Small intestine (tissue), 7 donors: ENCODE data around the gene NYAP2. TPM values are rescaled to one million over a fixed set of nuclear protein-coding genes. Genes with fewer than 3 reads are reported as not detected.
A peak's percentile ranks its signal among the peaks of the same experiment; 100 is the strongest.

Experiments used
- DNase-seq, 2 donors: peaks; one replicate each; pipeline versions ENCODE4 v3.0.0 to v3.0.0-alpha.2; 2013
- FAIRE-seq: peaks from 2 replicates; lab custom pipeline; 2012; peaks lifted over from hg19 to GRCh38; lab: Jason Lieb, UNC
- H3K27ac ChIP-seq, 3 donors: one replicate each; pipeline ENCODE4 v1.5.1; 2013; ENCODE audit warnings: low read length in 2 of 3, mild to moderate bottlenecking in 2 of 3, control low read depth in 1 of 3, inconsistent platforms in 1 of 3, low read depth in 1 of 3, moderate library complexity in 1 of 3
- H3K27me3 ChIP-seq, 3 donors: one replicate each; pipeline ENCODE4 v1.6.1; 2013; ENCODE audit warnings: low read length in 3 of 3, inconsistent platforms in 1 of 3; ENCODE audit not compliant: control insufficient read depth in 3 of 3, insufficient read depth in 3 of 3
- H3K36me3 ChIP-seq, 3 donors: one replicate each; pipeline ENCODE4 v1.6.1; 2013; ENCODE audit warnings: low read length in 3 of 3, inconsistent platforms in 1 of 3, low read depth in 1 of 3, mild to moderate bottlenecking in 1 of 3, moderate library complexity in 1 of 3; ENCODE audit not compliant: control insufficient read depth in 3 of 3, insufficient read depth in 2 of 3
- H3K4me1 ChIP-seq, 3 donors: one replicate each; pipeline ENCODE4 v1.6.1; 2013; ENCODE audit warnings: low read length in 2 of 3, inconsistent platforms in 1 of 3, low read depth in 1 of 3, mild to moderate bottlenecking in 1 of 3, moderate library complexity in 1 of 3; ENCODE audit not compliant: control insufficient read depth in 3 of 3, insufficient read depth in 2 of 3
- H3K4me3 ChIP-seq, 3 donors: one replicate each; pipeline ENCODE4 v1.5.1; 2013; ENCODE audit warnings: low read length in 3 of 3, control low read depth in 1 of 3, inconsistent platforms in 1 of 3, low read depth in 1 of 3, mild to moderate bottlenecking in 1 of 3, moderate library complexity in 1 of 3
- H3K9me3 ChIP-seq, 2 donors: one replicate each; pipeline ENCODE4 v1.6.1; 2013; ENCODE audit warnings: low read depth in 1 of 2, low read length in 1 of 2; ENCODE audit not compliant: control insufficient read depth in 2 of 2, insufficient read depth in 1 of 2
- WGBS, 3 donors: extraction: QIAGEN DNeasy Blood & Tissue Kit; methylation state at CpG; one replicate each; pipeline ENCODE4 v1.1.7; 2013; 5-methylcytosine and 5-hydroxymethylcytosine counted together
- polyA plus RNA-seq, 4 donors: library from polyadenylated mRNA; stranded (reverse) in 3 of 4; unstranded in 1 of 4; fragments of 200-250 nt in 3 of 4; fragments of 120-200 nt in 1 of 4; gene quantifications; one replicate each; pipeline versions ENCODE4 v1.2.1 to v1.2.3, GENCODE V29; 2013
- donor health status: healthy with polysubstance abuse.
- donor health status: control.
- donor health status: control.
- donor health status: Bipolar disorder and iron deficiency.
- donor health status: healthy.

NYAP2 gene
- polyA plus RNA-seq, 4 donors, result 0.07 to 0.12 TPM; not detected in 2

- WGBS, 3 donors, result 88 to 92% (median 90%) methylated on average over 2 of the region's 2 CpGs
- Histone ChIP-seq H3K27ac (no peak overlapping the region), H3K9me3 (no peaks in the 10 kb centered on the region), H3K4me1 (no peaks in the 10 kb centered on the region), H3K27me3 (no peaks in the 10 kb centered on the region), H3K4me3 (no peak overlapping the region), H3K36me3 (no peaks in the 10 kb centered on the region)
- DNase-seq, result no peak
- FAIRE-seq, result no peak
Measured at GRCh38 chr2:225415341-225415740, 15.8 kb downstream of the NYAP2 start.

- Histone ChIP-seq H3K36me3 (no peaks in the 10 kb centered on the region), H3K27ac (no peak overlapping the region), H3K27me3 (no peaks in the 10 kb centered on the region), H3K9me3 (no peaks in the 10 kb centered on the region), H3K4me3 (no peak overlapping the region), H3K4me1 (no peaks in the 10 kb centered on the region)
- FAIRE-seq (no peak), DNase-seq (no peak)
- 15 to 52% (median 21%) methylated on average over 2 of the region's 2 CpGs for WGBS, 3 donors
Measured at GRCh38 chr2:225415792-225416191, 16.3 kb downstream of the NYAP2 start.

GRCh38 chr2:225416616-225417367 lies 17.3 kb downstream of the NYAP2 start:
- DNase-seq (no peak), FAIRE-seq (no peak)
- H3K27me3 ChIP-seq, result no peaks in the 10 kb centered on the region
- H3K27ac ChIP-seq, result no peak overlapping the region
- WGBS, 3 donors, result 76 to 83% (median 77%) methylated on average over 3 of the region's 3 CpGs
- no peaks in the 10 kb centered on the region for H3K36me3 ChIP-seq
- no peak overlapping the region for H3K4me3 ChIP-seq
- H3K9me3 ChIP-seq, result no peaks in the 10 kb centered on the region
- H3K4me1 ChIP-seq, result no peaks in the 10 kb centered on the region

GRCh38 chr2:225419033-225419432 lies 19.5 kb downstream of the NYAP2 start:
- Histone ChIP-seq H3K4me3 (no peak overlapping the region), H3K9me3 (no peaks in the 10 kb centered on the region), H3K27me3 (no peaks in the 10 kb centered on the region), H3K36me3 (no peaks in the 10 kb centered on the region), H3K27ac (no peak overlapping the region), H3K4me1 (no peaks in the 10 kb centered on the region)
- DNase-seq, result no peak
- WGBS, 3 donors, result 91 to 95% (median 92%) methylated on average over 6 of the region's 6 CpGs
- FAIRE-seq, result no peak

GRCh38 chr2:225422145-225422544 lies 22.6 kb downstream of the NYAP2 start:
- no peaks in the 10 kb centered on the region for H3K27me3 ChIP-seq
- H3K4me3 ChIP-seq, result no peak overlapping the region
- 89 to 97% (median 92%) methylated on average over 2 of the region's 2 CpGs for WGBS, 3 donors
- no peak overlapping the region for H3K27ac ChIP-seq
- FAIRE-seq (no peak), DNase-seq (no peak)
- no peaks in the 10 kb centered on the region for H3K9me3 ChIP-seq
- no peaks in the 10 kb centered on the region for H3K36me3 ChIP-seq
- H3K4me1 ChIP-seq, result no peaks in the 10 kb centered on the region

- WGBS, 3 donors, result 35 to 57% (median 45%) methylated on average over 1 of the region's 1 CpG
- Histone ChIP-seq H3K4me1 (no peaks in the 10 kb centered on the region), H3K4me3 (no peak overlapping the region), H3K9me3 (no peaks in the 10 kb centered on the region), H3K36me3 (no peaks in the 10 kb centered on the region), H3K27ac (no peak overlapping the region), H3K27me3 (no peaks in the 10 kb centered on the region)
- FAIRE-seq, result no peak
- no peak for DNase-seq
Measured at GRCh38 chr2:225425284-225425683, 25.8 kb downstream of the NYAP2 start.

- Histone ChIP-seq H3K36me3 (no peaks in the 10 kb centered on the region), H3K27ac (no peak overlapping the region), H3K4me1 (no peaks in the 10 kb centered on the region), H3K9me3 (no peaks in the 10 kb centered on the region), H3K4me3 (no peak overlapping the region), H3K27me3 (peaks cover 0 to 1% (median 0%) of the 10 kb centered on the region in 3 donors)
- no peak for FAIRE-seq
- 22 to 34% (median 28%) methylated on average over 1 of the region's 1 CpG for WGBS, 3 donors
- DNase-seq, result no peak
Measured at GRCh38 chr2:225428360-225428759, 28.9 kb downstream of the NYAP2 start.

GRCh38 chr2:225429717-225430116 lies 30.2 kb downstream of the NYAP2 start:
- Histone ChIP-seq H3K27ac (no peak overlapping the region), H3K9me3 (no peaks in the 10 kb centered on the region), H3K27me3 (peaks cover 0 to 1% (median 0%) of the 10 kb centered on the region in 3 donors), H3K4me1 (no peaks in the 10 kb centered on the region), H3K36me3 (no peaks in the 10 kb centered on the region), H3K4me3 (no peak overlapping the region)
- DNase-seq (peak; percentile 12 to 27), FAIRE-seq (no peak)
- 36 to 56% (median 46%) methylated on average over 4 of the region's 4 CpGs for WGBS, 3 donors
